Measurements from ENCODE around the gene RGS10. TPM values are rescaled to one million over a fixed set of nuclear protein-coding genes. Genes with fewer than 3 reads are reported as not detected.

RGS10 gene
- total and polyA plus RNA-seq, 9 of the 15 experiments (the other 6 are each of a cell fraction or from before 2014, with no cell fraction given), result 31.9 to 123 (median 62.1) TPM

DNA sequence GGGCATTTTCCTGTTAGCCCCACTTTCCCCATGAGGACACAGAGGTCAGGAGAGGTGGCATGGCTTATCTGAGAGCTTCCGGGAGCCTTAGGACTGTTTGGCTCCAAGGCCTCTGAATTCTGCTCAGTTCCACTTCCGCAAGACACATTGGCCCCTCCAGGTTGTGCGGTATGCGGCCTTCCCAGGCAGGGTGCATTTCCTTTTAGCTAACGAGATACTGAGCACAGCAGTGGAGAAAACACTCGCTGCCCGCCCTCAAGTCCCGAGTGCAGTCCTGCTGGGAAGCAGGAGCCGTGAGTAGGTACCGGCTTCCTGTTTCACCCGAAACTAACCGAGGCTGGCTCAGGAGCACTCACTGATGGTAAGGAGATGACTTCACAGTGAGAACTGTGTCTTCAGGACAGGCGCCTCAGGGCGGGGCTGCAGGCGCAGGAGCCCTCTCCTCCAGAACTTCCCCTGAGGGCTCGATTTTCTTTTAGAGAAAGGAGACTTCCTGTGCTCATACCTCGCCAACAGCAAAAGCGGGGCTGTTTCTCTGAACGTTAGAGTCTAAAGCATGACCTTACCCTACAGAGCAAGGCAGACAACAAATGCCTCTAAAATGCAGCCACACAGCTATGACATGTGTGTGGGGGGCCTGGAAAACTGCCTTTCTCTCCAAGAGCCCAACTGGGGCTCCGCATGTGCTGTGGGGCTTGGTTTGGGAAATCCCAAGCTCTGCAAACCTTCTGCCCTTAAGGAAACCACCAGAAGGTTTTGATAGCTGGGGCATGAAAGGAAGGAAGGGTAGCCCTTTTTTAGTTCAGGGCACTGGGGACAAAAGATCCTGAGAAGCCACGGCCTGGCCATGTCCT, 25.9 kb downstream of the RGS10 start (continued):
- no peak for TF ChIP-seq ZNF212 (CRISPR knock-in tag; IDR thresholded peaks at IDR 0.05)
- TF ChIP-seq RCOR1 (IDR thresholded peaks at IDR 0.05; ENCODE audit: borderline replicate concordance in 1 of 2, low read depth in 2 of 2, low read length in 2 of 2), result 0 out of 4 replicates have a peak, but pooled peaks of 1 of the 2 experiments have one; percentile 6
- 0 out of 2 replicates have a peak, but pooled peaks have one; percentile 2 for TF ChIP-seq JUND (IDR thresholded peaks at IDR 0.05; ENCODE audit: borderline replicate concordance, low read depth, low read length)
- no peak for TF ChIP-seq JUND (tag; IDR thresholded peaks at IDR 0.05; ENCODE audit: borderline replicate concordance, low read depth, low read length)
- no peak for TF ChIP-seq ZNF785 (CRISPR knock-in tag; IDR thresholded peaks at IDR 0.05)
- no peak for TF ChIP-seq CEBPG (CRISPR knock-in tag; IDR thresholded peaks at IDR 0.05)
- TF ChIP-seq CEBPG (tag; conservative IDR thresholded peaks at IDR 0.05 in 1 of 2, IDR thresholded peaks at IDR 0.05 in 1 of 2), result no peak
- TF ChIP-seq ZNF75A (CRISPR knock-in tag; IDR thresholded peaks at IDR 0.05), result no peak
- no peak for TF ChIP-seq TCF7L2 (IDR thresholded peaks at IDR 0.05; ENCODE audit: low read depth, low read length)
- TF ChIP-seq POLR2H (tag; IDR thresholded peaks at IDR 0.05; ENCODE audit: low read depth), result no peak
- TF ChIP-seq, protein P1, sequence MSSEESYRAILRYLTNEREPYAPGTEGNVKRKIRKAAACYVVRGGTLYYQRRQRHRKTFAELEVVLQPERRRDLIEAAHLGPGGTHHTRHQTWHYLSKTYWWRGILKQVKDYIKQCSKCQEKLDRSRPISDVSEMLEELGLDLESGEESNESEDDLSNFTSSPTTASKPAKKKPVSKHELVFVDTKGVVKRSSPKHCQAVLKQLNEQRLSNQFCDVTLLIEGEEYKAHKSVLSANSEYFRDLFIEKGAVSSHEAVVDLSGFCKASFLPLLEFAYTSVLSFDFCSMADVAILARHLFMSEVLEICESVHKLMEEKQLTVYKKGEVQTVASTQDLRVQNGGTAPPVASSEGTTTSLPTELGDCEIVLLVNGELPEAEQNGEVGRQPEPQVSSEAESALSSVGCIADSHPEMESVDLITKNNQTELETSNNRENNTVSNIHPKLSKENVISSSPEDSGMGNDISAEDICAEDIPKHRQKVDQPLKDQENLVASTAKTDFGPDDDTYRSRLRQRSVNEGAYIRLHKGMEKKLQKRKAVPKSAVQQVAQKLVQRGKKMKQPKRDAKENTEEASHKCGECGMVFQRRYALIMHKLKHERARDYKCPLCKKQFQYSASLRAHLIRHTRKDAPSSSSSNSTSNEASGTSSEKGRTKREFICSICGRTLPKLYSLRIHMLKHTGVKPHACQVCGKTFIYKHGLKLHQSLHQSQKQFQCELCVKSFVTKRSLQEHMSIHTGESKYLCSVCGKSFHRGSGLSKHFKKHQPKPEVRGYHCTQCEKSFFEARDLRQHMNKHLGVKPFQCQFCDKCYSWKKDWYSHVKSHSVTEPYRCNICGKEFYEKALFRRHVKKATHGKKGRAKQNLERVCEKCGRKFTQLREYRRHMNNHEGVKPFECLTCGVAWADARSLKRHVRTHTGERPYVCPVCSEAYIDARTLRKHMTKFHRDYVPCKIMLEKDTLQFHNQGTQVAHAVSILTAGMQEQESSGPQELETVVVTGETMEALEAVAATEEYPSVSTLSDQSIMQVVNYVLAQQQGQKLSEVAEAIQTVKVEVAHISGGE (CRISPR knock-in tag; IDR thresholded peaks at IDR 0.05), result peak in 1 of 3 experiments; percentile 54; a peak in 1 of 6 replicates
- TF ChIP-seq NFIX (CRISPR knock-in tag; IDR thresholded peaks at IDR 0.05; ENCODE audit: low read depth), result no peak
- TF ChIP-seq, protein P2, sequence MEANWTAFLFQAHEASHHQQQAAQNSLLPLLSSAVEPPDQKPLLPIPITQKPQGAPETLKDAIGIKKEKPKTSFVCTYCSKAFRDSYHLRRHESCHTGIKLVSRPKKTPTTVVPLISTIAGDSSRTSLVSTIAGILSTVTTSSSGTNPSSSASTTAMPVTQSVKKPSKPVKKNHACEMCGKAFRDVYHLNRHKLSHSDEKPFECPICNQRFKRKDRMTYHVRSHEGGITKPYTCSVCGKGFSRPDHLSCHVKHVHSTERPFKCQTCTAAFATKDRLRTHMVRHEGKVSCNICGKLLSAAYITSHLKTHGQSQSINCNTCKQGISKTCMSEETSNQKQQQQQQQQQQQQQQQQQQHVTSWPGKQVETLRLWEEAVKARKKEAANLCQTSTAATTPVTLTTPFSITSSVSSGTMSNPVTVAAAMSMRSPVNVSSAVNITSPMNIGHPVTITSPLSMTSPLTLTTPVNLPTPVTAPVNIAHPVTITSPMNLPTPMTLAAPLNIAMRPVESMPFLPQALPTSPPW (CRISPR knock-in tag; IDR thresholded peaks at IDR 0.05), result no peak; the same call in 1 of the 2 replicates
- TF ChIP-seq, protein P3, sequence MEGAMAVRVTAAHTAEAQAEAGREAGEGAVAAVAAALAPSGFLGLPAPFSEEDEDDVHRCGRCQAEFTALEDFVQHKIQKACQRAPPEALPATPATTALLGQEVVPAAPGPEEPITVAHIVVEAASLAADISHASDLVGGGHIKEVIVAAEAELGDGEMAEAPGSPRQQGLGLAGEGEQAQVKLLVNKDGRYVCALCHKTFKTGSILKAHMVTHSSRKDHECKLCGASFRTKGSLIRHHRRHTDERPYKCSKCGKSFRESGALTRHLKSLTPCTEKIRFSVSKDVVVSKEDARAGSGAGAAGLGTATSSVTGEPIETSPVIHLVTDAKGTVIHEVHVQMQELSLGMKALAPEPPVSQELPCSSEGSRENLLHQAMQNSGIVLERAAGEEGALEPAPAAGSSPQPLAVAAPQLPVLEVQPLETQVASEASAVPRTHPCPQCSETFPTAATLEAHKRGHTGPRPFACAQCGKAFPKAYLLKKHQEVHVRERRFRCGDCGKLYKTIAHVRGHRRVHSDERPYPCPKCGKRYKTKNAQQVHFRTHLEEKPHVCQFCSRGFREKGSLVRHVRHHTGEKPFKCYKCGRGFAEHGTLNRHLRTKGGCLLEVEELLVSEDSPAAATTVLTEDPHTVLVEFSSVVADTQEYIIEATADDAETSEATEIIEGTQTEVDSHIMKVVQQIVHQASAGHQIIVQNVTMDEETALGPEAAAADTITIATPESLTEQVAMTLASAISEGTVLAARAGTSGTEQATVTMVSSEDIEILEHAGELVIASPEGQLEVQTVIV (CRISPR knock-in tag; IDR thresholded peaks at IDR 0.05; ENCODE audit: borderline replicate concordance), result no peak
- TF ChIP-seq, protein P4, sequence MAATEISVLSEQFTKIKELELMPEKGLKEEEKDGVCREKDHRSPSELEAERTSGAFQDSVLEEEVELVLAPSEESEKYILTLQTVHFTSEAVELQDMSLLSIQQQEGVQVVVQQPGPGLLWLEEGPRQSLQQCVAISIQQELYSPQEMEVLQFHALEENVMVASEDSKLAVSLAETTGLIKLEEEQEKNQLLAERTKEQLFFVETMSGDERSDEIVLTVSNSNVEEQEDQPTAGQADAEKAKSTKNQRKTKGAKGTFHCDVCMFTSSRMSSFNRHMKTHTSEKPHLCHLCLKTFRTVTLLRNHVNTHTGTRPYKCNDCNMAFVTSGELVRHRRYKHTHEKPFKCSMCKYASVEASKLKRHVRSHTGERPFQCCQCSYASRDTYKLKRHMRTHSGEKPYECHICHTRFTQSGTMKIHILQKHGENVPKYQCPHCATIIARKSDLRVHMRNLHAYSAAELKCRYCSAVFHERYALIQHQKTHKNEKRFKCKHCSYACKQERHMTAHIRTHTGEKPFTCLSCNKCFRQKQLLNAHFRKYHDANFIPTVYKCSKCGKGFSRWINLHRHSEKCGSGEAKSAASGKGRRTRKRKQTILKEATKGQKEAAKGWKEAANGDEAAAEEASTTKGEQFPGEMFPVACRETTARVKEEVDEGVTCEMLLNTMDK (IDR thresholded peaks at IDR 0.05; ENCODE audit: borderline replicate concordance, insufficient read depth, low read depth, low read length, poor library complexity, severe bottlenecking), result no peak
- TF ChIP-seq TBP (optimal IDR thresholded peaks at IDR 0.05; ENCODE audit: low read depth, low read length), result no peak
